Small intestine (tissue), 16 donors: ENCODE results near the gene FAM161A. TPM values are rescaled to one million over a fixed set of nuclear protein-coding genes. Genes with fewer than 3 reads are reported as not detected.
A peak's percentile ranks its signal among the peaks of the same experiment; 100 is the strongest.

Source experiments
- DNase-seq, 2 donors: peaks; one replicate each; pipeline versions ENCODE4 v3.0.0 to v3.0.0-alpha.2; 2013
- FAIRE-seq: peaks from 2 replicates; lab custom pipeline; 2012; peaks lifted over from hg19 to GRCh38; lab: Jason Lieb, UNC
- H3K27ac ChIP-seq, 3 donors: one replicate each; pipeline ENCODE4 v1.5.1; 2013; ENCODE audit warnings: low read length in 2 of 3, mild to moderate bottlenecking in 2 of 3, control low read depth in 1 of 3, inconsistent platforms in 1 of 3, low read depth in 1 of 3, moderate library complexity in 1 of 3
- H3K27me3 ChIP-seq, 3 donors: one replicate each; pipeline ENCODE4 v1.6.1; 2013; ENCODE audit warnings: low read length in 3 of 3, inconsistent platforms in 1 of 3; ENCODE audit not compliant: control insufficient read depth in 3 of 3, insufficient read depth in 3 of 3
- H3K36me3 ChIP-seq, 3 donors: one replicate each; pipeline ENCODE4 v1.6.1; 2013; ENCODE audit warnings: low read length in 3 of 3, inconsistent platforms in 1 of 3, low read depth in 1 of 3, mild to moderate bottlenecking in 1 of 3, moderate library complexity in 1 of 3; ENCODE audit not compliant: control insufficient read depth in 3 of 3, insufficient read depth in 2 of 3
- H3K4me1 ChIP-seq, 3 donors: one replicate each; pipeline ENCODE4 v1.6.1; 2013; ENCODE audit warnings: low read length in 2 of 3, inconsistent platforms in 1 of 3, low read depth in 1 of 3, mild to moderate bottlenecking in 1 of 3, moderate library complexity in 1 of 3; ENCODE audit not compliant: control insufficient read depth in 3 of 3, insufficient read depth in 2 of 3
- H3K4me3 ChIP-seq, 3 donors: one replicate each; pipeline ENCODE4 v1.5.1; 2013; ENCODE audit warnings: low read length in 3 of 3, control low read depth in 1 of 3, inconsistent platforms in 1 of 3, low read depth in 1 of 3, mild to moderate bottlenecking in 1 of 3, moderate library complexity in 1 of 3
- H3K9me3 ChIP-seq, 2 donors: one replicate each; pipeline ENCODE4 v1.6.1; 2013; ENCODE audit warnings: low read depth in 1 of 2, low read length in 1 of 2; ENCODE audit not compliant: control insufficient read depth in 2 of 2, insufficient read depth in 1 of 2
- WGBS, 3 donors: extraction: QIAGEN DNeasy Blood & Tissue Kit; methylation state at CpG; one replicate each; pipeline ENCODE4 v1.1.7; 2013; 5-methylcytosine and 5-hydroxymethylcytosine counted together
- long read RNA-seq, 10 donors: transcript quantifications; one replicate each; lab custom pipeline, GENCODE V29; 2026
- polyA plus RNA-seq, 4 donors: library from polyadenylated mRNA; stranded (reverse) in 3 of 4; unstranded in 1 of 4; fragments of 200-250 nt in 3 of 4; fragments of 120-200 nt in 1 of 4; gene quantifications; one replicate each; pipeline versions ENCODE4 v1.2.1 to v1.2.3, GENCODE V29; 2013
- donor health status: healthy with polysubstance abuse.
- donor health status: control.
- donor health status: control.
- donor health status: Bipolar disorder and iron deficiency.
- donor health status: healthy.

Gene FAM161A
- 1 to 10 TPM in 1 of 4 donors, under 1 TPM in 3; 0.22 to 6.8 (median 0.75) TPM for polyA plus RNA-seq
- long read RNA-seq, donor 1, result 0 reads
- long read RNA-seq, donor 2, result 0 reads
- long read RNA-seq, donor 3, partial matches to known transcripts, result 0 of 2 reads
- long read RNA-seq, donor 3, other reads (novel, unspliced or antisense), result 0 of 2 reads
- long read RNA-seq, donor 4, result 0 reads
- long read RNA-seq, donor 5, result 0 reads
- long read RNA-seq, donor 6, result 0 reads
- long read RNA-seq, donor 7, result 0 reads
- long read RNA-seq, donor 8, result 0 reads
- long read RNA-seq, donor 9, result 0 reads
- long read RNA-seq, donor 10, result 0 reads

DNA sequence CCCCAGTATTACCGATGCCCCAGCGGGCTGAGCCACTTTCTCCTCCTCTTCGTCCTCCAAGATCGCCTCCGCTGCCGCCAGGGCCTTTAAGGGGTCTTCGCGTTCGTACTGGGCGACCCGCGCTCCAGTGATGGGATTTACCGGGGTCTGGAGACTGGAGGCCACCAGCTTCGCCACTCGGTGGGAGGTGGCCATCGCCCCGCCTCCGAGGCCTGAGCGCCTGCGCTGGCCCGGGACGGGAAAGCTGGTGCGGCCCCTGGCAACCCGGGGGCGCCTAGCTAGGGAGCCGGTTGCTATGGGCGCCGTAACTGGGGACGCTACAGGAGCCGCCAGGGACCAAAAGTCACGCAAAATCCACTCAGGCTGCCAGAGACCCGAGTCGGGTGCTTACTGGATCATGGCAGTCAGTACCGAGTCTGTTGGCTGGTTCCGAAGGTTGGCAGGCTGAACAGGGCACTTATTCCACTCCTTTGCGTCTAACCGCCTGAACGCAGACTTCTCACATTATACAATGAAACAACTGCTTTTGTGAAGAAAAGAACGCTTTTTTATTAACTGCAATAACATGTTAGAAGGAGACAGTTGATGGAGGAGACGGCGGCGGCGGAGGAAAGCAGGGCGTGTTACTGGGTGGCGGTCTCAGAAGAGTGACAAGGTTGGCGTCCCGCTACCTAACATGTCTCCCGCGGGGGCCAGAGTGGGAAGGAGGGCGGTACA lies at the start of gene FAM161A:
Gene FAM161A (minus strand): TSS at position 214 of the 717 bp plus-strand sequence. CDS start 19 bp downstream, at position 195.
- Histone ChIP-seq H3K4me3 (peak within 1 kb of the TSS; percentile 68 to 81 (median 75)), H3K27me3 (no peaks in the 10 kb centered on the region), H3K4me1 (peaks cover 0 to 3% (median 0%) of the 10 kb centered on the region in 3 donors), H3K9me3 (no peaks in the 10 kb centered on the region), H3K27ac (peak within 1 kb of the TSS; percentile 61 to 86 (median 86)), H3K36me3 (no peaks in the 10 kb centered on the region)
- WGBS, 3 donors, result 0 to 1% (median 0%) methylated on average over 46 to 50 of the region's 50 CpGs
- FAIRE-seq, result no peak
- DNase-seq, result peak; percentile 73 to 94

GRCh38 chr2:61900281-61900680 lies 46.4 kb upstream of the FAM161A start:
- 74 to 88% (median 80%) methylated on average over 1 of the region's 1 CpG for WGBS, 3 donors
- DNase-seq (no peak), FAIRE-seq (no peak)
- H3K36me3 ChIP-seq, result no peaks in the 10 kb centered on the region
- H3K4me3 ChIP-seq, result no peak overlapping the region
- no peaks in the 10 kb centered on the region for H3K27me3 ChIP-seq
- H3K27ac ChIP-seq, result no peak overlapping the region
- no peaks in the 10 kb centered on the region for H3K9me3 ChIP-seq
- H3K4me1 ChIP-seq, result no peaks in the 10 kb centered on the region

DNA sequence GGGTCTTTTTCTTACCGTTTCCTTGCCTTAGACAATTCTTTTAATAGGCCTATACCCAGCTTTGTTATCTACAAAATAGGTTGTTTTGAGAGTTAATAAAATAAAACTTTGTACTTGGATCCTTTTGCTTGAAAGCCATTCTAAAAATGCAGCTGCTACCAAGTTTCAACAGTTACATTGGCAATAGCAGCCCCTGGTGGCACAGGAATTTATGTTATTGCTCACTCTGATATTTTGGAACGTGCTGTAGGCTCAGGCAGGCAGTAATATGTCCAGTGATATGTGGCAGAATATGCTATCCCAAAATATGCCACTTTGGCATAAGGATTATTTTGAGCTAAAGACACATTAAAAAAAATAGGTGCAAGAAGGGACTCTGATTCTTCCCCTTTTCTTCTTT lies 45.0 kb upstream of the FAM161A start:
- no peaks in the 10 kb centered on the region for H3K27me3 ChIP-seq
- no peaks in the 10 kb centered on the region for H3K9me3 ChIP-seq
- H3K36me3 ChIP-seq, result no peaks in the 10 kb centered on the region
- 11 to 30% (median 16%) methylated on average over 2 of the region's 2 CpGs for WGBS, 3 donors
- H3K4me3 ChIP-seq, result no peak overlapping the region
- DNase-seq (no peak), FAIRE-seq (no peak)
- H3K27ac ChIP-seq, result no peak overlapping the region
- H3K4me1 ChIP-seq, result no peaks in the 10 kb centered on the region

DNA sequence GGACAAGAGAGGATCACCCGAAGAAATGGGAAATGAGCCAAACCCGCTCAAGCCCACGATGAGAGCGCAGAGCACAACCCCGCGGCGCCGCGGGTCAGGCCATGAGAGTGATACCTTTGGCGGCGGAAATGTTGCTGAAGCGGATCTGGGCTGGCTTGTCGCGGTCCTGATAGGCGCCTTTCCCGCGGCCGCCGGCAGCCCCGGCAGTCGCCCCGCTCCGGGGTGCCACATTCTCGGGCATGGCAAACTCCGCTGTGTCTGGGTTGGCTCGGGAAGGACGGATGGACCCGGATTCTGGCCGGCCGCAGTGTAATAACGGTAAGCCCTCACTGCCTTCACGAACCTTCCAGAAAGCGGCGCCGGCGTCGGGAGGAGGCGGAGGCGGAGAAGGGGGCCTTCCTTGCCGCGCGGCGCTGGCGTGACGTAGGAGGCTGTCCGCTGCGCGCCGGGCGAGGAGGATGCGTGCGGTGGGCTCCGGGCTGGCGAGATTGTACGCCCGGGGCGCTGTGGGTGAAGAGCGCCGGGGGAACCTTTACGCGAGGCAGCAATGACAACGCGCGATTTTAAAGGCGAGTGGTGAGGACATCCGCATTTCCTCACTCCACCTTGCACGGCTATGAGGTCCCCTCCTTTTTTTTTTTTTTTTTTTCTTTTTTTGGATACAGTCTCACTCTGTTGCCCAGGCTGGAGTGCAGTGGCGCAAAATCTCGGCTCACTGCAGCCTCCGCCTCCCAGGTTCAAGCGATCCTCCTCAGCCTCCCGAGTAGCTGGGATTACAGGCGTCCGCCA lies 34.6 kb upstream of the FAM161A start, which contains the start of gene CCT4:
Gene CCT4 (minus strand): TSS at position 390 of the 789 bp plus-strand sequence. CDS start 149 bp downstream, at position 241.
- no peaks in the 10 kb centered on the region for H3K9me3 ChIP-seq
- H3K4me1 ChIP-seq, result peaks cover 2 to 5% (median 2%) of the 10 kb centered on the region in 3 donors
- DNase-seq, result peak; percentile 85 to 96
- no peak for FAIRE-seq
- H3K36me3 ChIP-seq, result peaks cover 0 to 24% (median 0%) of the 10 kb centered on the region in 3 donors
- H3K27me3 ChIP-seq, result no peaks in the 10 kb centered on the region
- 1% methylated on average over 63 to 74 of the region's 74 CpGs for WGBS, 3 donors
- H3K27ac ChIP-seq, result peak within 1 kb of the TSS; percentile 80 to 100 (median 97)
- H3K4me3 ChIP-seq, result peak within 1 kb of the TSS; percentile 63 to 93 (median 89)

DNA sequence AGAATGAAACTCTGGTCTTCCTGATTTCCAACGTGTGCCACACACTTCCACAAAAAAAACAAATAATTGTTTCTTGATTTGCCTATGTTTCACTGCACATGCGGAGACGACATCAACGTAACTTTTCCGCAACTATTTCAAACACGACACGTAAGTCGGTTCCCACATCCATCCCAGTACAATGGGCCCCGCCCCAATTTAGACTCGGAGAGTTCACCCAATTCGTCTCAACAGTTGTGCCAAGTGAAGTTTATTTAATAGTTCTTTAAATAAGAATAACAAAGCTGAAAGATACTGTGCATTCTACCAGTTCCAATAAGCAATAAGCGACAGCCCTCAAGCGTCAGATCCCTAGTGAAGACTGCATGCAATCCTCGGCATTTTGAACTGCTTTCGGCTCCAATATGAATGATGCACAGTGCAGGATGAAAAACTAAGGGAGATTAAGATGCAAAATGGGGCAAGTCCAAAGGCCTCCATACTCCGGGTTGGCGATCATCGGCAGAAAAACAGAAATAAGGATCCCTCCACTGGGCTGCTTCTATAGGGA lies 33.9 kb upstream of the FAM161A start:
- H3K4me3 ChIP-seq, result peak overlapping the region; percentile 63 to 93 (median 89)
- WGBS, 3 donors, result 0 to 1% (median 0%) methylated on average over 18 of the region's 18 CpGs
- H3K27me3 ChIP-seq, result no peaks in the 10 kb centered on the region
- peaks cover 2 to 5% (median 2%) of the 10 kb centered on the region in 3 donors for H3K4me1 ChIP-seq
- DNase-seq (peak in 1 of 2 donors; percentile 21), FAIRE-seq (no peak)
- no peaks in the 10 kb centered on the region for H3K9me3 ChIP-seq
- peaks cover 3 to 28% (median 3%) of the 10 kb centered on the region in 3 donors for H3K36me3 ChIP-seq
- H3K27ac ChIP-seq, result peak overlapping the region; percentile 80 to 100 (median 97)

DNA sequence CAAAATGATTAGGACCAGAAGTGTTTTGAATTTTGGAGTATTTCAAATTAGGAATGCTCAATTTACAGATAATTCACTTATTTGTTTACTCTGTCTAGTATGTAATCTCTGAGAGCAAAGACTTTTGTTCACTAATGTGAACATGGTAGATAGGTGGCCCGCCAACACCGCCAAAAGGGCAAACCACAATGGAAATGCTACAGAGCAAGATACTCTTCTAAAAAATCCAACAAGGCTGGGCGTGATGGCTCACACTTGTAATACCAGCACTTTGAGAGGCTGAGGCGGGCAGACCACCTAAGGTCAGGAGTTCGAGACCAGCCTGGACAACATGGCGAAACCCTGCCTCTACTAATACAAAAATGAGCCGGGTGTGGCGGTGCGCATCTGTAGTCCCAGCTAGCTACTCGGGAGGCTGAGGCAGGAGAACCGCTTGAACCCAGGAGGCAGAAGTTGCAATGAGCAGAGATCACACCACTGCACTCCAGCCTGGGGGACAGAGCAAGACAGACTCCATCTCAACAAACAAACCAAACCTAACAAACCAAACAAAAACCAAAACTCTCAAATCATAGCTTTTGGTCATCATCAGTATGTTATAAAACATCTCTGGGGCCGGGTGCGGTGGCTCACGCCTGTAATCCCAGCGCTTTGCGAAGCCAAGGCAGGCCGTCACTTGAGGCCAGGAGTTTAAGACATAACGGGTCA lies 32.2 kb upstream of the FAM161A start:
- Histone ChIP-seq H3K9me3 (no peaks in the 10 kb centered on the region), H3K36me3 (peaks cover 4 to 41% (median 6%) of the 10 kb centered on the region in 3 donors), H3K4me3 (no peak overlapping the region), H3K27ac (no peak overlapping the region), H3K27me3 (no peaks in the 10 kb centered on the region), H3K4me1 (peaks cover 2 to 5% (median 2%) of the 10 kb centered on the region in 3 donors)
- DNase-seq (no peak), FAIRE-seq (no peak)
- WGBS, 3 donors, result 83 to 87% (median 83%) methylated on average over 18 of the region's 18 CpGs

- Histone ChIP-seq H3K4me3 (no peak overlapping the region), H3K4me1 (peaks cover 0 to 2% (median 2%) of the 10 kb centered on the region in 3 donors), H3K27ac (no peak overlapping the region), H3K9me3 (no peaks in the 10 kb centered on the region), H3K27me3 (no peaks in the 10 kb centered on the region), H3K36me3 (peaks cover 9 to 56% (median 9%) of the 10 kb centered on the region in 3 donors)
- FAIRE-seq, result no peak
- WGBS, 3 donors, result 93 to 95% (median 93%) methylated on average over 5 of the region's 5 CpGs
- DNase-seq, result no peak
Measured at GRCh38 chr2:61882850-61883249, 29.0 kb upstream of the FAM161A start.
